HL-60 (cell line): ENCODE measurements around the gene KRT27.

Experiments used
- DNase-seq, 2 experiments: peaks; one replicate each; pipeline ENCODE4 v3.0.0-alpha.2; 2010 to 2020; ENCODE audit warnings: low read depth in 1 of 2, low spot score in 1 of 2
- H3K27ac ChIP-seq: fragments of 250-450 bp; sonication (Bioruptor Pico); replicated peaks from 2 replicates; pipeline ENCODE4 v1.5.1; 2020; ENCODE audit warnings: mild to moderate bottlenecking, moderate library complexity
- H3K27me3 ChIP-seq: fragments of 250-450 bp; sonication (Bioruptor Pico); 2 replicates; pipeline ENCODE4 v1.5.1; 2021; ENCODE audit warnings: mild to moderate bottlenecking, moderate library complexity; ENCODE audit not compliant: insufficient read depth, poor library complexity, severe bottlenecking
- H3K4me3 ChIP-seq: replicated peaks from 2 replicates; pipeline ENCODE4 v1.5.1; 2011; ENCODE audit warnings: mild to moderate bottlenecking, control low read depth, low read length; ENCODE audit not compliant: insufficient read depth
- GABPA ChIP-seq: IDR thresholded peaks from 2 replicates; pipeline ENCODE4 v1.6.1; 2012; ENCODE audit warnings: low read depth
- POLR2AphosphoS5 ChIP-seq: IDR thresholded peaks from 2 replicates; pipeline ENCODE4 v1.6.1; 2012; ENCODE audit warnings: low read depth
- REST ChIP-seq: IDR thresholded peaks from 2 replicates; pipeline ENCODE4 v1.6.1; 2012; ENCODE audit warnings: low read depth; ENCODE audit not compliant: insufficient replicate concordance
- SPI1 ChIP-seq: IDR thresholded peaks from 2 replicates; pipeline ENCODE4 v1.6.1; 2012; ENCODE audit warnings: low read depth, mild to moderate bottlenecking, borderline replicate concordance
- TF ChIP-seq, protein P1 (sequence below): IDR thresholded peaks from one replicate; pipeline ENCODE4 v1.5.1; 2011; ENCODE audit warnings: low read length, control low read depth, inconsistent platforms; ENCODE audit not compliant: insufficient read depth

The KRT27 gene

DNA sequence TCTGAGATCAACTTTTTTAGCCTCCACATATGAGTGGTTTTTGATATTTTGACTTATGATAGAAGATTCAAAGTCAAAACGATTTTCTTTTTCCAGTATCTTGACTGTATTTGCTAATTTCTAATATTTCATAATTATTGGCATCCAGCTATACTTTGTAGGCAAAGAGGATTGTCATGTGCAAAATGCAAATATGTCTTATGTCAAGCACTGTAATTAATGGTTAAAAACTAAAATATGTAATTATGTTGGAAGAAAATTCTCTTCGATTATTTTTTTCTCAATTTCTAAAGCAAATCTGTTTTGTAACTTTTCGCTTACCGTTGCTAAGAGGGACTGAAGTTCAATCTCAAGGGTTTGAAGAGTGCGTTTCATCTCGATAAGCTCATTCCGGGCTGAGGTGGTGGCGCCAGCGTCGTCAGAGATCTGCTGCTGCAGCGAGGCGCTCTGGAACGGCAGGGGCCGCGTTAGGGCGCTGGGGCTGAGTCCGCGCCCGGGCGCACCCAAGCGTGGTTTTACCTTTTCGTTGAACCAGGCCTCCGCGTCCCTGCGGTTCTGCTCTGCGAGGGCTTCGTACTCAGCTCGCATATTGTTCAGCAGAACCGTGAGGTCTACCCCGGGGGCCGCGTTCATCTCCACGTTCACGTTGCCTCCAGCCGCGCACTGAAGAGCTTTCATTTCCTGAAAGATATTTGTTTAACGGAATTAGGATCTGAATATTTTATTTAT lies 3.0 kb downstream of the KRT27 start:
- H3K27me3 ChIP-seq, result peaks cover 10% of the 10 kb centered on the region
- TF ChIP-seq GABPA, result no peak
- TF ChIP-seq, protein P1, sequence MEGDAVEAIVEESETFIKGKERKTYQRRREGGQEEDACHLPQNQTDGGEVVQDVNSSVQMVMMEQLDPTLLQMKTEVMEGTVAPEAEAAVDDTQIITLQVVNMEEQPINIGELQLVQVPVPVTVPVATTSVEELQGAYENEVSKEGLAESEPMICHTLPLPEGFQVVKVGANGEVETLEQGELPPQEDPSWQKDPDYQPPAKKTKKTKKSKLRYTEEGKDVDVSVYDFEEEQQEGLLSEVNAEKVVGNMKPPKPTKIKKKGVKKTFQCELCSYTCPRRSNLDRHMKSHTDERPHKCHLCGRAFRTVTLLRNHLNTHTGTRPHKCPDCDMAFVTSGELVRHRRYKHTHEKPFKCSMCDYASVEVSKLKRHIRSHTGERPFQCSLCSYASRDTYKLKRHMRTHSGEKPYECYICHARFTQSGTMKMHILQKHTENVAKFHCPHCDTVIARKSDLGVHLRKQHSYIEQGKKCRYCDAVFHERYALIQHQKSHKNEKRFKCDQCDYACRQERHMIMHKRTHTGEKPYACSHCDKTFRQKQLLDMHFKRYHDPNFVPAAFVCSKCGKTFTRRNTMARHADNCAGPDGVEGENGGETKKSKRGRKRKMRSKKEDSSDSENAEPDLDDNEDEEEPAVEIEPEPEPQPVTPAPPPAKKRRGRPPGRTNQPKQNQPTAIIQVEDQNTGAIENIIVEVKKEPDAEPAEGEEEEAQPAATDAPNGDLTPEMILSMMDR, result no peak
- DNase-seq, result no peak
- H3K27ac ChIP-seq, result no peak overlapping the region
- H3K4me3 ChIP-seq, result no peak overlapping the region

GRCh38 chr17:40778461-40778860 lies 3.9 kb downstream of the KRT27 start:
- no peak overlapping the region for H3K4me3 ChIP-seq
- H3K27ac ChIP-seq, result no peak overlapping the region
- peaks cover 12% of the 10 kb centered on the region for H3K27me3 ChIP-seq
- no peak for TF ChIP-seq SPI1
- TF ChIP-seq REST, result no peak
- no peak for TF ChIP-seq POLR2AphosphoS5
- TF ChIP-seq GABPA, result no peak
- TF ChIP-seq, protein P1, result no peak
- DNase-seq, result no peak

- Histone ChIP-seq H3K27ac (no peak overlapping the region), H3K4me3 (no peak overlapping the region), H3K27me3 (peaks cover 11% of the 10 kb centered on the region)
- no peak for DNase-seq
- TF ChIP-seq SPI1 (no peak), GABPA (no peak), POLR2AphosphoS5 (no peak), REST (no peak)
- TF ChIP-seq, protein P1, result no peak
These were observed 4.4 kb downstream of the KRT27 start for GRCh38 chr17:40777971-40778370.

DNA sequence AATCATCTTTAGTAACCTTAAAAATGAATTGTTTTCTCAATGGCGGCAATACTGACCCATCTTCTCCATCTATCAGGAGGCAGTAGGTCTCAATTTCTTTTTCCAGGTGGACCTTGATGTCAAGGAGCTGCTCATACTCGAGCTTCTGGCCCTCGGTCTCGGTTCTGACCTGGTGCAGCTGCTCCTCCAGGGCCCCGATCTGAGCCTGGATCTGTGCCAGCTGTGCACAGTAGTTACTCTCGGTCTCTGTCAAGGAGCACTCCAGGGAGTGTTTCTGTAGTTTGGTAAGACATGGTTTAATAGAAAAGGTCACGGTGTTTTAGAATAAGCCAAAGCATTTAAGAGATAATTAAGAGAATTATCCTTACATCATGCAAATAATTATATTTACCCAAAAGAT lies 4.9 kb downstream of the KRT27 start:
- no peak overlapping the region for H3K27ac ChIP-seq
- DNase-seq, result no peak
- peaks cover 7% of the 10 kb centered on the region for H3K27me3 ChIP-seq
- no peak for TF ChIP-seq POLR2AphosphoS5
- no peak for TF ChIP-seq SPI1
- no peak for TF ChIP-seq REST
- TF ChIP-seq GABPA, result no peak
- TF ChIP-seq, protein P1, result no peak
- no peak overlapping the region for H3K4me3 ChIP-seq
